Suprapubic skin (tissue), 3 donors: ENCODE measurements around the gene MARCO.

Experiments
- POLR2A ChIP-seq, 2 donors: fragments of 450-650 bp; IDR thresholded peaks; one replicate each; pipeline ENCODE4 v1.6.1; 2017; ENCODE audit warnings: antibody characterized with exemption in 2 of 2, mild to moderate bottlenecking in 2 of 2, moderate library complexity in 2 of 2
- TF ChIP-seq, protein P1 (sequence below), 2 donors: fragments of 200-600 bp in 1 of 2; fragments of 450-650 bp in 1 of 2; sonication (generic) in 1 of 2; IDR thresholded peaks; one replicate each; pipeline ENCODE4 v1.5.1; 2016 to 2019; ENCODE audit warnings: antibody characterized with exemption in 2 of 2, mild to moderate bottlenecking in 1 of 2, moderate library complexity in 1 of 2

DNA sequence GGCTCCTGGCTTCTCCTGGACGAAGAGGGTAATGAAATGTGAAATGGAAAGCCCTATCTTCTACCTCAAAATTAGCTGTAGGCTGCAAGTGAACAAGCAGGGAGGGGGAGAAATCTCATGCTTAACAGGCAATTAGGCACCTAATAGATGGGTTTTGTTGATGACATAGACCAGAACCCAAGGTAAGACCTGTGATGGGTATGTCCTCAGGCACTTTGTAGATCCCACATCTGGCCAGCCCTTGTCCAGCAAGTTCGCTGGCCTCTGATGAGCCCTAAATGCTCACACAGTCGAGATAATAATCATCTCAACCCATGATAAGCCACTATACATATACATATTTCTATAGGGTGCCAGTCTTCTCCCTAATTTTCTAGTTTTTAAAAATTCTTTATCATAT is 82.6 kb downstream of the MARCO start:
- no peak for TF ChIP-seq POLR2A (IDR thresholded peaks at IDR 0.05)
- TF ChIP-seq, protein P1, sequence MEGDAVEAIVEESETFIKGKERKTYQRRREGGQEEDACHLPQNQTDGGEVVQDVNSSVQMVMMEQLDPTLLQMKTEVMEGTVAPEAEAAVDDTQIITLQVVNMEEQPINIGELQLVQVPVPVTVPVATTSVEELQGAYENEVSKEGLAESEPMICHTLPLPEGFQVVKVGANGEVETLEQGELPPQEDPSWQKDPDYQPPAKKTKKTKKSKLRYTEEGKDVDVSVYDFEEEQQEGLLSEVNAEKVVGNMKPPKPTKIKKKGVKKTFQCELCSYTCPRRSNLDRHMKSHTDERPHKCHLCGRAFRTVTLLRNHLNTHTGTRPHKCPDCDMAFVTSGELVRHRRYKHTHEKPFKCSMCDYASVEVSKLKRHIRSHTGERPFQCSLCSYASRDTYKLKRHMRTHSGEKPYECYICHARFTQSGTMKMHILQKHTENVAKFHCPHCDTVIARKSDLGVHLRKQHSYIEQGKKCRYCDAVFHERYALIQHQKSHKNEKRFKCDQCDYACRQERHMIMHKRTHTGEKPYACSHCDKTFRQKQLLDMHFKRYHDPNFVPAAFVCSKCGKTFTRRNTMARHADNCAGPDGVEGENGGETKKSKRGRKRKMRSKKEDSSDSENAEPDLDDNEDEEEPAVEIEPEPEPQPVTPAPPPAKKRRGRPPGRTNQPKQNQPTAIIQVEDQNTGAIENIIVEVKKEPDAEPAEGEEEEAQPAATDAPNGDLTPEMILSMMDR (IDR thresholded peaks at IDR 0.05) = no peak
